NOMO-1 (cell line): ENCODE results near the gene TAF4.

Experiments
- DNase-seq, 2 experiments: peaks; one replicate each; lab custom pipeline; 2025; ENCODE audit not compliant: unreplicated experiment in 2 of 2; lab: John Stamatoyannopoulos, UW

TAF4 gene

DNA sequence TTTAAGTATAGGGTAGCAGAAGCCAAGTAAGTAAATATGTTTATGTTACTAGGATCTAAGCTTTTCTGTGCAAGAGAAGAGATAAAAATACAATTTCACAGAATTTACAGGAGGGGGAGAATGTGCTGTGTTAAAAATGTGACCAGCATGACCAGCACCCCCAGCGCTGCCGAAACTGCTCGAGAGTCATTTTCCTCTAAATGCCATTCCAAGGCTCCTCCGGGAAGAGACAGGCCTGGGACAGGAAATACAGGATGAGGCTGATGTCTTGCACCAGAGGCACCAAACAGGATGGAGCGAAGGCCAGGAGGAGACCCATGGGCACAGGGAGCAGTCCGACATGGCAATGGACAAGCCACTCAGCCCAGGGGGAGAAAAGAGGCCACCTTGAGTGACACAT is 21.1 kb downstream of the TAF4 start:
- DNase-seq: no peak

DNA sequence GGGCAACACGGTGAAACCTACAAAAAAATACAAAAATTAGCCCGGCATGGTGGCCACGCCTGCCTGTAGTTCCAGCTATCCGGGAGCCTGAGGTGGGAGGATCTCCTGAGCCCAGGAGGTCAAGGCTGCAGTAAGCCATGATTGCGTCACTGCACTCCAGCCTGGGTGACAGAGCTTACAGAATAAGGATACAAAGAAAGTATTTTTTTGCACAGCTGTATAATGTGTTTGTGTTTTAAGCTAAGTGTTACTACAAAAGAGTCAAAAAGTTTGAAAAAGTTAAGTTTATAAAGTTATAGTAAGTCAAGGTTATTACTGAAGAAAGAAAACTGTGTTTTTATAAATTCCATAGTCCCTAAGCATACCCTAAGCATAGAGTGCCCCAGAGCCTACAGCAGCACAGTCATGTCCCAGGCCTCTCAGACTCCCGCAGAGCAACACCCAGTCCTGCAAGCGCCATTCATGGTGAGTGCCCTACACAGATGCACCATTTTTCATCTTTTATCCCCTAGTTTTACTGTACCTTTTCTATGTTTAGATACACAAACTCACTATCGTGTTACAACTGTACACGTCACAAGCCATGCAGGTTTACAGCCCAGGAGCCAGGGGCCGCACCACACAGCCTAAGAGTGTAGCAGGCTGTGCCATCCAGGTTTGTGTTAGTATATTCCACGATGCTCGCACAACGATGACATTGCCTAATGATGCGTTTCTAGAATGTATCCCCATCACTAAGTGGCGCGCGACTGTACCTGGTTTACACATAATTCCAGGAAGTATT is 22.4 kb downstream of the TAF4 start:
- no peak for DNase-seq

DNA sequence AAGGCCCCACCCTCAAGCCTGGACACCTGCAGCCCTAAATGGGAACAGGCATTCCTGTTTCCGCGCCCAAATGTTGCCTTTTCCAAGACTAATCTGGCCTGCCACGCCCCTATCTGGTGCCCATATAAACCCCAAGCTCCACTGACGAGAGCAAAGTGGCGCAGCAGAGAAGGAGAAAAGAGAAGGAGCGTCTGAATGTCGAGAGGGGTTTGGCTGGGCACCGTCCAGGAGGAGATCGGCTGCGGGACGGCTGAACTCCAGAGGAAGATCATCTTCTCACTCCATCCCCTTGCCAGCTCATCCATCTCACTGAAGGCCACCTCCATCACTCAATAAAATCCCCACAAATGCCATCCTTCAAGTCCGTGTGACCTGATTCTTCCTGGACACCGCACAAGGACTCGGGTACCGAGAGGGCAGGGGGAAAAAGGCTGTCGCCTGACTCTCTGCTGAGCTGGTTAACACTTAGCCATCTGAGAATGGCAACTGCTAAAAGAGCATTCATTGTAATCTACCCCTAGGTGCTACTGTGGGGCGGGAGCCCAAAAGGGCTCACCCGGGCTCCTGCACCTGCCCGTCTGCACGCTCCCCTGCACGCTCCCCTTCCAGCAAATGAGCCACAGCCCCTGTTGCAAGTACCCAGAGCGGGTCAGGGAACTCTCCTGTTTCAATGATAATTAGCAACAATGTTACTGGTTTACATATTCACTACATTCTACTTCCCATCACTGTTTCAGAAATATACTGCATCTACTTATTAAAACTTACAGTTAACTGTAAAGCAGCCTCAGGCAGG is 23.5 kb downstream of the TAF4 start:
- DNase-seq: no peak

DNA sequence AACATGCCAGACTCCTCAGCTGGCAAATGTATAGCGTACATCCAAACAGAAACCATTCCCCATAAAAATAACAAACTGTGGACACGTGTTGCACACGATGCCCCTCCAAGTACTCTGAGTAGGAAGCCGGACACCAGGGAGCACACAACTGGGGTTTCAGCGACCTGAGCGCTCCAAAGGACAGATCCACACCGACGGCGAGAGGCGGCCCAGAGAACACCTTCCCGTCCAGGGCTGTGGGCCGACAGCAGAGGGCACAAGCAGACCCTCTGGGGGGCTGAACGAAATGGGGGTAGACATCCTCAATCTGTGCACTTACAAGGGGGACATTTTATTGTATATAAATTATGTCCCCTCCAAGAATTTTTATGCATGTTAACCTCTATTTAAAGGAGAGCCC is 24.7 kb downstream of the TAF4 start:
- no peak for DNase-seq

DNA sequence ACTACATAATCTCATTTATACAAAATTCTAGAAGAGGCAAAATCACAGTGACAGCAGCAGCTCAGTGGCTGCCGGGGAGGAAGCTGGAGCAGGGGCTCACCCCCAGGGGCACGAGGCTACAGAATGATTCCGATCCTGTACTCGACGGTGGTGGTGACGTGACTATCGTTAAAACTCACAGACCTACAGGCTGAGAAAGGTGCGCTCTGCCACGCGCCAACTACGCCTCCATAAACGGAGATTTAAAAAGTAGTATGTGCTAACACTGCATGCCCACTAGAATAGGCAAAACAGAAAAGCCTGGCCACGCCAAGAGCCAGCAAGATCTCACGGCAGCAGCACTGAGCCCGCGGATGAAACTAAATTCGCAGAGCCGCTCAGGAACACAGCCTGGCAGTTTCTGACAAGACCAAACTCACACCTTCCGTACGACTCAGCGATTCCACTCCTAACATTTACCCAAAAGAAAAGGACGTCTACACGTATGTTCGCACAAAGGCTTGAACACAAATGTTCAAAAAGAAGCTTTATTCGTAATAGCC is 25.2 kb downstream of the TAF4 start:
- no peak for DNase-seq

DNA sequence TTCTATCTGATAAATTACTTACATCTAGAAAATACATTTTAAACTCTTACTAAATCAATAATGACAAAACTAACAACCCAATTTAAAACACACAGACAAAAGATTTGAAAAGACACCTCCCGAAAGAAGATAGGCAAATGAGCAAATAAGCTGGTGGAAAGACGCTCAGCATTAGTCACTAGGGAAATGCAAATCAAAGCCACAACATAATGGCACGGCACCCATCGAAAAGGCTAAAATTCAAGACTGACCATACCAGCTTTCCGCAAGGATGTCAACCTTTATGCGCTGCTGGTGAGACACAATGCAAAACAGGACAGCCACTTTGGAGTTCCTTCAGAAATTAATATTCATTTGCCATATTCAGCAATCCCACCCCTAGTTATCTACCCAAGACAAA is 25.9 kb downstream of the TAF4 start:
- no peak for DNase-seq

DNA sequence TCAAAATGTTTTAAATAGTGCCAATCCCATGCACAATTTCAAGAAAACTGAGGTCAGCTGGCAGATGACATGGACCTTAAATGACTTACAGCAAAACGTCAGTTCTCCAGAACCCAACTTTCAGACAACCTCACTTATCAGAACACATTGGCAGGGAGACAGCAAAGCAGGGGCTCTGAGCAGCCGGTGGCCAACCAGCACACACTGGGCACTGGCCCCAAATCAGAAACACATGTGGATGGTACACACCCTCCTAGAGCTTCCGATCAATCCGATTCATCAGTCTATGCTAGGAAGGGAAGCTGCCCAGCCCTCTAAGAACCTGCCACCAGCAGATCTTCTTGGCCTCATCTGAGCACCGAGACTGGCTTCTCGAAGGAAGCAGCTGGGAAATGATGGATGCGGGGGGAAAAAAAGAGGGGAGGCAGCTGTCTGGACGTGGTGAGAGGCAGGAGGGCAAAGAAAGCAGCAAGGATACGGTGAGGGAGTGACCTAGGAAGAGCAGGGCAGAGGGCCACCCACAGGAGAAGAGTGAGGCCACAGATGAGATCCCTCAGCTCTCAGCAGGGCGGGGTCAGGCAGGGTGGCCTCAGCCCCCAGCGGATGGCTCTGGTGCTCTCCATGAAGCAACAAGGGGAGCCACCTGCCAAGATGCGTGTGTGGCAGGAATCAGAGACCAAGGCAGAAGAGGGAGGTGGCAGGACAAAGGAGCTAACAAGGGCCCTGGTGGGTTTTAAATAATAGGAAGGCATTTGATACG is 32.9 kb downstream of the TAF4 start:
- no peak for DNase-seq

DNA sequence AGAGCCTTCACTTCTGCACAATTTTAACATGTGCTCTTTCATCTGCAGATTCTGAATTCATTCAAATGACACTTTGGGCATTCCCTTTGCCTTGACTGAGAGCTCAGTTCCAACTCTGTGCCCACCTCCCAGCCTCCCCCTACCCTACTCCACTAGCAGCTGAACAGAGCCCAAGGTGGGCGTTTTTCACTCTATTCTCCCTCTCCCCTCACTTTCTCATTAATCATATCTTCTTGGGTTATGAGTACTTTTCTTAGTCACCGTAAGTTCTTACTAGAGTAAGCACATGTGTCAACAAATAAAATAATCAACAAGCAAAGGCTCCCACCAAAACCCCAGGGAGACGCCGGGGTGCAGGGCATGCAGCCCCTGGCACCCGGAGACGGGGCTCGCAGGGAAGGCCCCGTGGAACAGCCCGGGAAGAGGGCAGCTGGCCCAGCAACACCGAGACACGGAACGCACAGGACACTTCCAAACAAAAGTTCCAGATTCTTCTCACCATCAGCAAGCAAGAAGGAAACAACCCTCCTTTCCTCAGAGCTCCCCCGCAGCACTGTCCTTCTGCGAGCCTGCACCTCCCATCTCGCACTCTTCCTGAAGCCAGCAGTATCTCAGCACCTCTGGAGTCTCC is 34.1 kb downstream of the TAF4 start:
- no peak for DNase-seq

DNA sequence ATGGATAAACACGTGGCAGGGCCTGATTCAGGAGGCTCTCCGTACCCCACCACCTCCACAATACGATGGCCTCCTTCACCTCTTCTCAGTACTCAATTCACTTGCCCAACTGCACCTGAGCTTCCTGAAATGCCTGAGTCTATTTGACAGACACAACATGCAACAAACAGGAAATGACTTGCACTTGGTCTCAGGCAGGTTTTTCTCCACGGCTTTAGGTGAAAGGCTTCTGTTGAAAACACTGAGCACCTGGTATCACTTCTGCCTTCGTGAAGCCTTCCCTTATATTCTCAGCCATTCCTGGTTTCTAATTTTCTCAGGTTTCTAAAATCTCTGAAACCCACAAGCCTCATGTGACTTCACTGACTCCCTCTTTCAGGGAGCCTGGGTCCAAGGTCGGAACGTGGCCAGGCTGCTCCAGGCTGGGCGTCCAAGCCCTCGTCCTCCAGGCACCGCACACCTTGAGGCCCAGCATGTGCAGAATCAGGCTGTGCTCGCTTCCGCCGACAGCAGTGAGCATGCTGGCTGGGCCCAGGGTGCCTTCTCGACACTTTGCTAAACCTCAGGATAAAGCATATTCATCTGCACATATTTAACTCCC is 34.7 kb downstream of the TAF4 start:
- DNase-seq: peak in 1 of 2 experiments; percentile 4

DNA sequence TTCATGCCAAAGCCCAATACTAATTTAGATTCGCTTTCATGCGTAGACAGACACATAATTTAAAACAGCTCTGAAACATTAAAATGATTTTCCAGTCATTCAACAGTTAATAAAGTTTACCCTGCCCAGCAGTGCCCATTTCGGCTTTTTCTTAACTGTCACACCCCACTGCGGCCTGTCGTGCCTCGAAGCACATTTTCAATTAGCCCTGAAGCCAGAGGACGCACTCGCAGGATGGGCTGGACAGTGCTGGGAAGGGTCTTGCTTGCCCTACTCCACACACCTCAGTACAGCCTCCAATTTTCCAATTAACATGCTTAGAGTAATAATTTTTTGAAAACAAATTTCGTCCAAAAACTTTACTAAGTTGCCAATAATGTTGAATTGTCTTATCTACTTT is 35.3 kb downstream of the TAF4 start:
- no peak for DNase-seq

DNA sequence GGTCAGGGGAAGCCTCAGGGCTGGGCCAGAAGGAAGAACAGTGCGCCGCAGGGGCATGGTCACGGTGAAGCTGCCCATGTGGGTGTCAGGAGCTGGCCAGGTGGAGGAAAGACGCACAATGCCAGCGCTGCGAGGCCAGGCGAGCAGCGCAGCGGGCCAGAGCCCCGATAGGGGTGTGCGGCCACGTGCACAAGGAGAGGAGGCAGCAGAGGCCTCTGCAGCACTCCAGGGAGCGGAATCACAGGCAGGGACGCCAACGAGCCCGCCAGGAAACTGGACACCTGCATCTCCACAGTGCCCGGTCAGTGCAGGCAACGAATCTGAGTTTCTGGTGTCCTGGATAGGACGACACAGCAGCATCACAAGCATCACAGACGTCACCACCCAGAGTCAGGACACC is 35.7 kb downstream of the TAF4 start:
- DNase-seq: no peak

DNA sequence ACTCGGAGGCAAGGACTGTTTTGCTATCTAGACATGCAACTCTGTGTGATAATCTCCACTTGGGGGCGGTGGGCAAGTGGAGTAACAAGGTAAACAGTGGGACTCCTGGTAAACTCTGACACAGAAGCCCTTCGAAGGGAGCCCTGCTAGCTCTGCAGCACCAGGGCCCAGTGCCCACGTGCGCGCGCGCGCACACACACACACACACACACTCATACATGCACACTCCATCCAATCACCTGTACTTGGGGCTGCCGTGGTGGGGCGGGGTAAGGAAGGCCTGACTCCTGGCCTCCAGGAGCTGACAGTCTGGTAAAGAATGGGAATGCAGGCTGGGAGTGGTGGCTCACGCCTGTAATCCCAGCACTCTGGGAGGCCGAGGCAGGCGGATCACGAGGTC is 36.4 kb downstream of the TAF4 start:
- no peak for DNase-seq

DNA sequence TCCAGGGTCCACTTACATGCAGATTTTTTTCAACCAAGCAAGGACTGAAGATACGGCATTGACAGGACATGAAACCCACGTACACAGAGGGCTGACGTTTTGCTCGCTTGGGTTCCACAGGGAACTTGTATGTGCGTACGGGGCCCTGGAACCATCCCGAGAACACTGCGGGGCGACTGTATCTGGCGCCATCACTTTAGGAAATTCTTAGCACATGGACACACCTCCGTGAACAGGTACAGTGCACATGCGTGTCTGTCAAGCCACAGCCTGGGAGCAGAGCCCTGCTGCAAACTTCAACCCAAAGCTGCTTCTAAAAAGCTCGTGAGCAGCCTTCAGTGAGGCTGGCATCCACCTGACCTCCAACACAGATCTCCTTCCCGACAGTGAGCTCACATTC is 37.3 kb downstream of the TAF4 start:
- DNase-seq: no peak

DNA sequence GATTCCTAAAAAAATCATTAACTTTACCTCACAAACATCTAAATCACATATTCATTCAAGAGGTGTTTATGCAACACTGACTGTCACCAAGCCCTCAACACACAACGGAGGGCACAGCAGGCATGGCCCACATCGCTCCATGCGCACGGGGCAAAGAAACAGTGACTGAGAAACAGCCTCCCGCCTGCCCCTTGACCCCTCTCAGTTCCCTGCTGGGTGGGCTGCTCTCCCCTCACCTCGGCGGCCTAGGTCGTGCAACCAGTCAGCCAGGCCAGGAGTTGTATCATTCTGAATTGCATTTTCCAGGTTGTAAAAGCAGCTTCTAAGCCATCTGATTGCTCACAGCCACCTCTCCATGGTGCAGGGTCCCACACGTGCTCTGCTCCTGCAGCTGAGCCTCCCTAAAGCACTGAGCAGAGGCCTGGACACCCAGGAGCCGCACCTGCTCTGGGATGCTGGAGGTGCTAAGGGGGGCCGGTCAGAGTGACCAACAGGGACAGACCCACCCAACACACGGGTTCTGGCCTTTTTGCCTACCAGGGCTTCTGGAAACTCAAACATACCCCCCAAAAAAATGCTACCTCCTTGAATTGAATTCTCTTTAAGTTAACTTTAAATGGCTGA is 37.9 kb downstream of the TAF4 start:
- no peak for DNase-seq

DNA sequence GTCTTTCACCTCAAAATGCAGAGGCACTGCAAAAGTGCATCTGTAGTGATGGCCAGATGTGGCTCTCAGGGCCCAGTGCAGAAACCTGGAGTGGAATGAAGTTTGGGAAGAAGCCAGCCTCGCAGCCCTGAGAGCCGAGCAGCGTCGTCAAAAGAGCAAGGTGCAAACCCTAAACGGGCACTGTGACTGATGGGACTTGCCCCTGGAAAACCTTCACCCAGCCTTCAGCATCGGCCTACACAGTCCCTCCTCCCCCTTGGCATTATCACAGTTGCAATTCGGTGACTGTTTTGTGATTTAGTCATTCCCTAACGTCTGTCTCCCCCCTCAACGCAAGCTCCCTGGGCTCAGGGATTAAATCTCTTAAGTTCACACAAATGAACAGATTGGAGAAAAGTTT is 38.6 kb downstream of the TAF4 start:
- DNase-seq: no peak

DNA sequence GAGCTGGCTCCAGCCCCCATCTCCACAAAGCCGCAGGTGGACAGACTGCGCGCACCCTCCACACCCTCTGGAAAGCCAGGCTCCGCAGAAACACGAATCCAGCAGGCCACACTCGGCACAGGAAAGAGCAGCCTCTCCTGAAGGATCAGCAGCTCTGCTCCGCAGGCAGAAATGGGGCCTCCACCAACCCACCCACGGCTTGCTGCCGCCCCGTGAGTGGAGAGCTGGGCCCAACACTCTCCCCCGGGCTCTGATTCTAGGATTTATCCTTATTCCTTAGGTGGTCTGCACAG is 39.2 kb downstream of the TAF4 start:
- no peak for DNase-seq

DNA sequence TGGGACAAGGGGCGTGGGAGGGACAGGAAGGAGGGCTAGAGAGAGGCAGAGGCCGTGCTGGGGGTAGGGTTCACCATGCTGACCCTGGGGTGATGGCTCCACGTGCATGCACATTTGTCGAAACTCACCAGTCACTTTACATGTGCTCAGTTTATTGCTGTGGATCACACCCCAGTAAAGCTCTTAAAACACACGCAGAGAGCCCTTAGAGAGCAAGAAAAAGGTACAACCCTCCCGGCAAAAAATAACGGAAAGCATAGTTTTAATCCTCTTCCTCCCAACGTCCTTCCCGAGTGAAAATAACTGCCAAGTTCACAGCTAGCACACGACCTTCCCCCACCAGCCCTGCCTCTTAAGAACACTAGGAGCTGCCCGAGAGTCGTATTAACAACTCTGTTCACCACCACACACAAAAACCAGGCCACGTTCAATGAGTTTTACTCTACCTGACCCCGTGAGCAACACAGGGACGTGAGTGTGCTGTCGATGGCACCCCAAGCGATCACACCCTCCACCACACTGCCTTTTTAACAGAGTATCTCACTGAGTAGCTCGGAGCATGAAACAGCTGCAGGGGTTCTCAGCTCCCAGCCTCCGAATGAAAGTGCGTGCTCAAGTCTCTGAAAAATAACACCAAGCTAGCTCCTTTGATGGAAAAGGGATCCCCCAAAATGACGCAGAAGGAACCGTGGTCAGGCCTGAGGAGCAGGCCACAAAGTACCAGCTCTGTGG is 39.7 kb downstream of the TAF4 start:
- no peak for DNase-seq

DNA sequence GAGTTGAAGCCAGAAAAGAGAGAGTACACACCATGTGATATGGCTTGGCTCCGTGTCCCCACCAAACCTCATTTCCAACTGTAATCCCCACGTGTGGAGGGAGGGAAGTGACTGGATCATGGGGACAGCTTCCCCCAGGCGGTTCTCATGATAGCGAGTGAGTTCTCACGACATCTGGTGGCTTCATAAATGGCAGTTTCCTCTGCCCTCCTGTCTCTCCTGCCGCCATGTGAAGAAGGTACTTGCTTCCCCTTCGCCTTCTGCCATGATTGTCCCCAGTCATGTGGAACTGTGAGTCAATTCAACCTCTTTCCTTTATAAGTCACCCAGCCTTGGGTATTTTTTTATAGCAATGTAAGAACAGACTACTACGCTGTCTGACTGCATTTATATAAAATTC is 40.3 kb downstream of the TAF4 start:
- no peak for DNase-seq

DNA sequence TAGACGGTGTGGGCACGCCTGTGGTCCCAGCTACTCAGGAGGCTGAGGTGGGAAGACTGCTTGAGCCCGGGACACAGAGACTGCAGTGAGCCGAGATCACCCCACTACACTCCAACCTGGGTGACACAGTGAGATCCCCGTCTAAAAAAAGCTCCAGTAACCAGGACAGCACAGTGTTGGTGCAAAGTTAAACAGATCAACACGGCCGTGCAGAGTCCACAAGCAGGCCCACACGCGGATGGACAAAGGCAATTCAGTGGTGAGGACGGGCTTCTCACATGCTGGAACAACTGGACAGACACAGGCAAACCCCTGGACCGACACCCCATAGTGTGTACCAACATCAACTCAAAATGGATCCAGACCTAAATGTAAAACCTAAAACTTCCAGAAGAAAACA is 41.7 kb downstream of the TAF4 start:
- no peak for DNase-seq
